ENCODE data around the gene WNT2B. TPM values are rescaled to one million over a fixed set of nuclear protein-coding genes. Genes with fewer than 3 reads are reported as not detected.

WNT2B gene
- polyA plus RNA-seq, 4 donors, result 4.2 to 56.0 (median 5.6) TPM

DNA sequence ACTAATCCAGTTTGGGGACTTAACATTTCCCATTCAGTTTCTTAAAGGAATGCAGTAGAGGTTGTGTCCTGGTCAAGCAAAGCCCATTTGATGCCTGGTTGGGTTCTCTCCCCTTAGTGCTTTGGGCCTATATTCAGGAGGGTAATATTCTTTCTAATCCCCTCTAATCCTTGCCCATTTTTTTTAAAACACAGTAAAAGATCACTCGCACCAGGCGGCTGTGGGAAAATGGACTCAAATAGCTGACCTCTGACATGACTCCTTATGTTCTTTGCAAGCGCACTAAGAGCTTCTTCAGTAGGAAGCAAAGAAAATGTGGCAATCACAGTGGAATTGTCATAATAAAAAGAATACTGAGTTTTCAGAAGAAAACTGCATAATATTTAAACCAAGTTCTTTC is 49.9 kb downstream of the WNT2B start:
- no peak for DNase-seq (ENCODE audit: low read depth in 4 of 4, low spot score in 3 of 4)

DNA sequence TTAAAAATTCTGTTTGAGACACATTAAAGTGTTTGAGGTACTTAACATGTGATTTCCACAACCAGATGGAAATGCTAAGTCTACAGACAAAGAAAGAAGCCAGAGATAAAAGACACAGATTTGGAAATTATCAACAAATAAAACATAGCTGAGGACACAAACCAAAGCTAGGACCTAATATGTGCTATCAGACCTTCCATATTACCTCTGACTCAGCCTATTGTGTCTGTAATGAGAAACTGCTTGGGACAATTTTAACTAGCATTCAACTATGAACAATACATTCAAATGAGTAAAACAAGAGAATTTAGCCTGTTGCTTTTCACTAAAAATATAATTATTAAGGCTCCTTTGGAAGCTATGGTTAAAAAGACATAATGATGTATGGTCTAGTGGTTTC is 54.6 kb downstream of the WNT2B start:
- DNase-seq (ENCODE audit: low read depth in 4 of 4, low spot score in 3 of 4), result no peak

DNA sequence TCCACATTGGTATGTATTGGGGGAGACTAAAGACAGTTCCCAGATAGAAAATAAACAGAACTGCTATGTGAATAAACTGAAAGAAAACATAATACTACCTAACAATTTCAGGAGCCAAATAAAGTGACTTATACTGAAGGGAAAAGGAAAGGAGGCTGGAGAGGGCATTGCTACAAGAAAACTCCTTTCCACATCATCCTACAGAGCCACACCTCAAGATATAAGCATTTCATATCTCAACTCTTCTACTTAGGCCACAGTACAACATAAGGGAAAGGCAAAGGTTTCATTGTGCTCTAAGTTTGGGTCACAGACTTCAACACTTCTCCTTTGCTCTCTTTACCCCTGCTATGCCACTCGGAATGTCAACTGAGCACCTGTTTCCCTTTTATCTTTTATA is 55.3 kb downstream of the WNT2B start:
- DNase-seq (ENCODE audit: low read depth in 4 of 4, low spot score in 3 of 4), result no peak

DNA sequence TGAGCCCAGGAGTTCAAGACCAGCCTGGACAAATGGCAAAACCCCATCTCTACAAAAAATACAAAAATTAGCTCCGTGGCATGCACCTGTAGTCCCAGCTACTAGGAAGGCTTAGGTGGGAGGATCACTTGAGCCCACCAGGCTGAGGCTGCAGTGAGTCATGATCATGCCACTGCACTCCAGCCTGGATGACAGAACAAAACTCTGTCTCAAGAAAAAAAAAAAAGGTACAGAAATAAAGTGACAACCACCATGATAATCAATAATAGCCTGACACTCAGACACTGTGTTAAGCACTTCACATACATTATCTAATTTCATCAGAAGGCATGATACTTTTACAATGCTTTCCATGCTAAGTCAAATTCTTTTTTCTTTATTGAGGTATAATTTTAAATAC is 57.0 kb downstream of the WNT2B start:
- no peak for DNase-seq (ENCODE audit: low read depth in 4 of 4, low spot score in 3 of 4)

DNA sequence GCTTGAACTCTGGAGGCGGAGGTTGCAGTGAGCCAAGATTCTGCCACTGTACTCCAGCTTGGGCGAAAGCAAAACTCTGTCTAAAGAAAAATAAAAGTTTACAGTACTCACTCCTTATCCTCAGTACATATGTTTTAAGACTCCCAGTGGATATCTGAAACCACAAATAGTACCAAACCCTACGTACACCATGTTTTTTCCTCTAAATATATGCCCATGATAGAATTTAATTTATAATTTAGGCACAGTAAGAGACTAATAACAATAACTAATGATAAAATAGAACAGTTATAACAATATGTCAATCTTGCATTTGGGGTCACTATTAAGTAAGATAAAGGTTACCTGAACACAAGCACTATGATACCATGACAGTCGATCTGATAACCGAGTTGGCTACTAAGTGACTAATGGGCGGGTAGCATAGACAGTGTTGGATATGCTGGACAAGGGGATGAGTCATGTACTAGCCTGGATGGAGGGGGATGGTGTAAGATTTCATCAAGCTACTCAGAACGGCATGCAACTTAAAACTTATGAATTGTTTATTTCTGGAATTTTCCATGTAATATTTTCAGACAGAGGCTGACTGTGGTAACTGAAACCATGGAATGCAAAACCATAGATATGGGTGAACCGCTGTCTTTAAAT is 66.5 kb downstream of the WNT2B start:
- no peak for DNase-seq (ENCODE audit: low read depth in 4 of 4, low spot score in 3 of 4)

DNA sequence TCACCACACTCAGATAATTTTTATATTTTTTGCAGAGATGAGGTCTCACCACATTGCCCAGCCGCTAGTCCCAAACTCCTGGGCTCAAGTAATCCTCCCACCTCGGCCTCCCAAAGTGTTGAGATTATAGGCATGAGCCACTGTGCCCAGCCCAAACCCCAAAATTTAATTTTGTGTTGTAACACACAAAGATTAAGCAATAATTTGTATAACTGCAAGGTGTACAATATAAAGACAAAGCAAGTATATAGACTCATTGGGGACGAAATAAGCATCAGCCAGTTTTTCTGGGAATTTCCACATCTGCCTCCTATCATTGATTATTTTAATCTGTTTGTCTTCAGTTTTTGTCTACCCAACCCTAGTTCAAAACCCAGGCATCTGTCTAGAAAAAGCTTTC is 67.5 kb downstream of the WNT2B start:
- no peak for DNase-seq (ENCODE audit: low read depth in 4 of 4, low spot score in 3 of 4)

Other genes starting within 250 kb of the WNT2B start
- 10 to 100 TPM; 34.1 to 54.5 (median 39.2) TPM for gene CTTNBP2NL, start 112.8 kb upstream of the WNT2B start, polyA plus RNA-seq (ENCODE audit: insufficient read length in 4 of 4)
- 10 to 100 TPM; 17.8 to 32.6 (median 30.3) TPM for gene ST7L, start 110.2 kb downstream of the WNT2B start, polyA plus RNA-seq (ENCODE audit: insufficient read length in 4 of 4)
- 100 to 1,000 TPM; 123 to 181 (median 130) TPM for gene CAPZA1, start 110.9 kb downstream of the WNT2B start, polyA plus RNA-seq (ENCODE audit: insufficient read length in 4 of 4)
- 10 to 100 TPM; 60.9 to 87.9 (median 68.9) TPM for gene MOV10, start 165.7 kb downstream of the WNT2B start, polyA plus RNA-seq (ENCODE audit: insufficient read length in 4 of 4)
- 100 to 1,000 TPM; 214 to 263 (median 219) TPM for gene RHOC, start 198.2 kb downstream of the WNT2B start, polyA plus RNA-seq (ENCODE audit: insufficient read length in 4 of 4)
- 1 to 10 TPM in 3 of 4 donors, under 1 TPM in 1; 0.87 to 1.9 (median 1.3) TPM for gene PPM1J, start 206.4 kb downstream of the WNT2B start, polyA plus RNA-seq (ENCODE audit: insufficient read length in 4 of 4)

Measured in left renal pelvis (tissue), 4 donors.